ENCODE results near the gene ZMIZ2.
"Not testable (repeated sequence)": the region's sequence is repeated elsewhere in the genome, so short reads cannot be mapped to it uniquely, and the experiment has no call there.

Gene ZMIZ2

GRCh38 chr7:44748045-44748947 lies at the start of gene ZMIZ2:
Gene ZMIZ2 (plus strand): TSS chr7:44748847. CDS start chr7:44756250, 7,403 bp downstream.
- DNase-seq (ENCODE audit: low spot score): peak; percentile 91

- DNase-seq (ENCODE audit: low spot score): not testable (repeated sequence)
Measured at GRCh38 chr7:44699598-44699997, 49.0 kb upstream of the ZMIZ2 start.

- DNase-seq (ENCODE audit: low spot score): no peak
Measured at GRCh38 chr7:44700322-44700721, 48.3 kb upstream of the ZMIZ2 start.

- DNase-seq (ENCODE audit: low spot score): not testable (repeated sequence)
Measured at GRCh38 chr7:44703391-44703790, 45.3 kb upstream of the ZMIZ2 start.

GRCh38 chr7:44703921-44704320 lies 44.7 kb upstream of the ZMIZ2 start:
- DNase-seq (ENCODE audit: low spot score): no peak

GRCh38 chr7:44705434-44705833 lies 43.2 kb upstream of the ZMIZ2 start:
- DNase-seq (ENCODE audit: low spot score): no peak

- no peak for DNase-seq (ENCODE audit: low spot score)
Measured at GRCh38 chr7:44706788-44707557, 41.7 kb upstream of the ZMIZ2 start.

GRCh38 chr7:44707558-44708230 lies 41.0 kb upstream of the ZMIZ2 start:
- no peak for DNase-seq (ENCODE audit: low spot score)

- DNase-seq (ENCODE audit: low spot score): no peak
Measured at GRCh38 chr7:44709011-44709915, 39.4 kb upstream of the ZMIZ2 start.

- DNase-seq (ENCODE audit: low spot score): no peak
Measured at GRCh38 chr7:44709945-44710596, 38.6 kb upstream of the ZMIZ2 start.

- DNase-seq (ENCODE audit: low spot score): no peak
Measured at GRCh38 chr7:44711528-44711927, 37.1 kb upstream of the ZMIZ2 start.

GRCh38 chr7:44712012-44712411 lies 36.6 kb upstream of the ZMIZ2 start:
- no peak for DNase-seq (ENCODE audit: low spot score)

GRCh38 chr7:44713141-44713540 lies 35.5 kb upstream of the ZMIZ2 start:
- no peak for DNase-seq (ENCODE audit: low spot score)

GRCh38 chr7:44713680-44714335 lies 34.8 kb upstream of the ZMIZ2 start:
- no peak for DNase-seq (ENCODE audit: low spot score)

- DNase-seq (ENCODE audit: low spot score): no peak
Measured at GRCh38 chr7:44716205-44716604, 32.4 kb upstream of the ZMIZ2 start.

GRCh38 chr7:44720301-44720700 lies 28.3 kb upstream of the ZMIZ2 start:
- no peak for DNase-seq (ENCODE audit: low spot score)

GRCh38 chr7:44724276-44724675 lies 24.4 kb upstream of the ZMIZ2 start:
- no peak for DNase-seq (ENCODE audit: low spot score)

- not testable (repeated sequence) for DNase-seq (ENCODE audit: low spot score)
Measured at GRCh38 chr7:44726250-44726649, 22.4 kb upstream of the ZMIZ2 start.

GRCh38 chr7:44727158-44727936 lies 21.3 kb upstream of the ZMIZ2 start:
- DNase-seq (ENCODE audit: low spot score): no peak

- DNase-seq (ENCODE audit: low spot score): no peak
Measured at GRCh38 chr7:44727937-44728262, 20.7 kb upstream of the ZMIZ2 start.

All from hematopoietic multipotent progenitor cell treated with erythropoietin and hydrocortisone succinate and interleukin-3 and kit ligand, for 15 days (in vitro differentiated cells).